ENCODE results near the gene ACTL6B.
"Not testable (repeated sequence)": the region's sequence is repeated elsewhere in the genome, so short reads cannot be mapped to it uniquely, and the experiment has no call there.

ACTL6B gene

DNA sequence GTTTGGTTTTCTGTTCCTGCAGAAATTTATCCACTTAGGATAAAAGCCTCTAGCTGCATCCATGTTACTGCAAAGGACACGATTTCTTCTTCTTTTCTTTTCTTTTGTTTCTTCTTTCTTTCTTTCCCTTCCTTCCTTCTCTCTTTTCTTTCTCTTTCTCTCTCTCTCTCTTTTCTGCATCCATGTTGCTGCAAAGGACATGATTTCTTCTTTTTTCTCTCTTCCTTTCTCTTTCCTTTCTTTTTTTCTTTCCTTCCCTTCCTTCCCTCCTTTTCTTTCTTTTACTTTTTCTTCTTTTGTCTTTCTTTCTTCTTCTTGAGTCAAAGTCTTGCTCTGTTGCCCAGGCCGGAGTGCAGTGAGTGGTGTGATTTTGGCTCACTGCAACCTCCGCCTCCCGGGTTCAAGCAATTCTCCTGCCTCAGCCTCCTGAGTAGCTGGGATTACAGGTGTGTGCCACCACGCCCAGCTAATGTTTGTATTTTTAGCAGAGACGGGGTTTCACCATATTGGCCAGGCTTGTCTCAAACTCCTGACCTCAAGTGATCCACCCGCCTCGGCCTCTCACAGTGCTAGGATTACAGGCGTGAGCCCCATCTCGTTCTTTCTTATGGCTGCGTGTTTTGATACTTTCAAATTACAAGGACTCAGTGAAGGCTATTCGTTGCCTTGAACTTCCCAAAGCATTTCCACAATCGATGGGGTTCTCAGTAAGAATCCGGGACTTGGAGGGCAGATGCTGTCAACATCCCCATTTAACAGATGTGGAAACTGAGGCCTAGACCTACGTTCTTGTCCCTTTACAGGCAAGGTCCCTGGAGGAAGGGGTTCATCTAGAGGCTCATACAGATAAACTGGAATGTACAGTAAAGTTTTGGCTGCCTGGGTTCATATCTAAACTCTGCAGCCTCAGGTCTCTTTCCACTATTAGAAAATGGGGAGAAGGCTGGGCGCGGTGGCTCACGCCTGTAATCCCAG, 15.4 kb upstream of the ACTL6B start:
- no peak for DNase-seq (ENCODE audit: low read depth in 4 of 4, low spot score in 1 of 4)

DNA sequence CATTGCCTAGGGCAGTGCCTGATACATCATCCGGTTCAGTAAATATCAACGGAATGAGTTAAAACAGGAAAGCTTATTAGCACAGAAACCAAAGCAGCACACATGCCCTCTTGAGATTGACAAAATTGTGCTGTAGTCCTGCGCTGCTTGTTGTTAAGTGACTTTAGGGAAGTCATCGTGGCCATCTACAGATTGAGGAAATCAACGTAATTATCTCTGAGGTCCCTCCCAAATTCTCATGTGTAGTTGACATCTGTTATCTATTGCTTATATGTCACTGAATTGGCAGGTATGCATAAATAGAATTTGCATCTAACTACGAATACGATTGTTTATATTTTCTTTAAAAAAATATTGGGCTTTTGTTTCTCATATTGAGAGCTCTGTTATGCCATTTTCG, 13.8 kb upstream of the ACTL6B start:
- no peak for DNase-seq (ENCODE audit: low read depth in 4 of 4, low spot score in 1 of 4)

DNA sequence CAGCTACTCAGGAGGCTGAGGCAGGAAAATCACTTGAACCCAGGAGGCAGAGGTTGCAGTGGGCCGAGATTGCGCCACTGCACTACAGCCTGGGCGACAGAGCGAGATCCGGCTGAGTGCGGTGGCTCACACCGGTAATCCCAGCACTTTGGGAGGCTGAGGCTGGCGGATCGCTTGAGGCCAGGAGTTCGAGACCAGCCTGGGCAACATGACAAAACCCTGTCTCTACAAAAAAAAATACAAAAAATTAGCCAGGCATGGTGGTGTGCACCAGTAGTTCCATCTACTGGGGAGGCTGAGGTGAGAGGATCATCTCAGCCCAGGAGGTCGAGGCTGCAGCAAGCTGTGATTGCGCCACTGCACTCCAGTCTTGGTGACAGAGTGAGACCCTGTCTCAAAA, 12.9 kb upstream of the ACTL6B start:
- DNase-seq (ENCODE audit: low read depth in 4 of 4, low spot score in 1 of 4), result not testable (repeated sequence)

DNA sequence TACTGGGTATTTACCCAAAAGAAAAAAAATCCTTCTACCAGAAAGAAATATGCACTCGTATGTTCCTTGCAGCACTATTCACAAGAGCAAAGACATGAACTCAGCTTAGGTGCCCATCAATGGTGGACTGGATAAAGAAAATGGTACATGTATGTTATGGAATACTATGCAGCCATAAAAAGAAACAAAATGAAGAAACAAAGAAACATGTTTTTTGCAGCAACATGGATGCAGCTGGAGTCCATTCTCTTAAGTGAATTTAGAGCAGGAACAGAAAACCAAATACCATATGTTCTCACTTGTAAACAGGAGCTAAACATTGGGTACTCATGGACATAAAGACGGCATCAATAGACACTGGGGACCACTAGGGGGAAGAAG, 11.8 kb upstream of the ACTL6B start:
- no peak for DNase-seq (ENCODE audit: low read depth in 4 of 4, low spot score in 1 of 4)

DNA sequence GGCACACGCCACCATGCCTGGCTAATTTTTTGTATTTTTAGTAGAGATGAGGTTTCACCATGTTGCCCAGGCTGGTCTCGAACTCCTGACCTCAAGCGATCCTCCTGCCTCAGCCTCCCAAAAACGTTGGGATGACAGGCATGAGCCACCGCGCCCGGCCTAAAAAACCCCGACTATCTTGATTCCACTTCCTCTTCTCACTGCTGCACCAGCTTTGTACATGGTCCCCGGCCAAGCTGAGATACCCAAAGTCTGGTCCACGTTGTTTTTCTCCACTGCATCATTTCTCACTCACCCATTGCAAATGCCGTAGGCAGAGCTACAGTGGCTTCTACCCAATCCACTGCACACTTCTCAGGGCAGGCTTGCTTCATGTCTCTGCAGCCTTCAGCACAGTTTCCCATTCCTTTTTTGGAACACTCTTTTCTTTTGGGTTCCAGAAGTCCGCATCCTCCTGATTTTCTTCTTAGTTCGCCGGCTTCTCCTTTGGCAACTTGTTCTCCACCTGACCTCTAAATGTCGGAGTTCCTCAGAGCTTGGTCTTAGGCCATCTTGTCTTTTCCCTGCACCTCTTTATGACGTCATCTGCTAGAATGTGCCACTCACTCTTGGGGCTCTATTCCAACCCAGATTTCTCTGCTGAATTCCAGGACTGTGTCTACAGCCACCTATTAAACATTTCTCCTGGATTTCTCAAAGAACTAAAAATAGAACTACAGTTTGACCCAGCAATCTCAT, 11.3 kb upstream of the ACTL6B start:
- DNase-seq (ENCODE audit: low read depth in 4 of 4, low spot score in 1 of 4), result no peak

DNA sequence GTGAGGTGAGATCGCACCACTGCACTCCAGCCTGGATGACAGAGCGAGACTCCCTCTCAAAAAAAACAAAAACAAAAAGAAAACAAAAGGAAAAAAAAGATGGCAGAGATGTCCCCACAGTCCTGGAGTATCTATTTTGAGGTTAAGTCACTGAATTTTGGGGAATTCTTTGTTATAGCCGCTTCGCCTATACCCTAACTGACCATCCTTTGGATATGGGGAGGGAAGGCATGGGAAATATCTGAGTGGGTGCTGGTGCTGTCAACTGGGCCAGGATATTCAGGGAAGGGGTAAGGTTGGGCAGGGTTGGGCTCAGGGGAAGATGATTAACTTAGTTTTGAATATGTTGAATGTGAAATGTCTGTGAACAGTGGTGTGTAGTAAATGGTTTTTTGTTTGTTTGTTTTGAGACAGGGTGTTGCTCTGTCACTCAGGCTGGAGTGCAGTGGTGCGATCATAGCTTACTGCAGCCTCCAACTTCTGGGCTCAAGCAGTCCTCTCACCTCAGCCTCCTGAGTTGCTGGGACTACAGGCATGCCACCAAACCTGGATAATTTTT, 9.0 kb upstream of the ACTL6B start:
- no peak for DNase-seq (ENCODE audit: low read depth in 4 of 4, low spot score in 1 of 4)

DNA sequence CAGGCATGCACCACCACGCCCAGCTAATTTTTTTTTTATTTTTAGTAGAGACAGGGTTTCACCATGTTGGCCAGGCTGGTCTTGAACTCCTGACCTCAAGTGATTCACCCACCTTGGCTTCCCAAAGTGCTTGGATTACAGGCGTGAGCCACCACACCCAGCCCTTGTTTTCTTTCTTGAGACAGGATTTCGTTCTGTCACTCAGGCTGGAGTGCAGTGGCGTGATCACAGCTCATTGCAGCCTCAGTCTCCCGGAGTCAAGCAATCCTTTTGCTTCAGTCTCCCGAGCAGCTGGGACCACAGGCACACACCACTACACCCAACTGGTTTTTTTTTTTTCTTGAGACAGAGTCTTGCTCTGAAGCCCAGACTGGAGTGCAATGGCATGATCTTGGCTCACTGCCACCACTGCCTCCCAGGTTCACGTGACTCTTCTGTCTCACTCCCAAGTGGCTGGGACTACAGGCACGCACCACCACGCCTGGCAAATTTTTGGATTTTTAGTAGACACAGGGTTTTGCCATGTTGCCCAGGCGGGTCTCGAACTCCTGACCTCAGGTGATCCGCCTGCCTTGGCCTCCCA, 6.0 kb upstream of the ACTL6B start:
- not testable (repeated sequence) for DNase-seq (ENCODE audit: low read depth in 4 of 4, low spot score in 1 of 4)

DNA sequence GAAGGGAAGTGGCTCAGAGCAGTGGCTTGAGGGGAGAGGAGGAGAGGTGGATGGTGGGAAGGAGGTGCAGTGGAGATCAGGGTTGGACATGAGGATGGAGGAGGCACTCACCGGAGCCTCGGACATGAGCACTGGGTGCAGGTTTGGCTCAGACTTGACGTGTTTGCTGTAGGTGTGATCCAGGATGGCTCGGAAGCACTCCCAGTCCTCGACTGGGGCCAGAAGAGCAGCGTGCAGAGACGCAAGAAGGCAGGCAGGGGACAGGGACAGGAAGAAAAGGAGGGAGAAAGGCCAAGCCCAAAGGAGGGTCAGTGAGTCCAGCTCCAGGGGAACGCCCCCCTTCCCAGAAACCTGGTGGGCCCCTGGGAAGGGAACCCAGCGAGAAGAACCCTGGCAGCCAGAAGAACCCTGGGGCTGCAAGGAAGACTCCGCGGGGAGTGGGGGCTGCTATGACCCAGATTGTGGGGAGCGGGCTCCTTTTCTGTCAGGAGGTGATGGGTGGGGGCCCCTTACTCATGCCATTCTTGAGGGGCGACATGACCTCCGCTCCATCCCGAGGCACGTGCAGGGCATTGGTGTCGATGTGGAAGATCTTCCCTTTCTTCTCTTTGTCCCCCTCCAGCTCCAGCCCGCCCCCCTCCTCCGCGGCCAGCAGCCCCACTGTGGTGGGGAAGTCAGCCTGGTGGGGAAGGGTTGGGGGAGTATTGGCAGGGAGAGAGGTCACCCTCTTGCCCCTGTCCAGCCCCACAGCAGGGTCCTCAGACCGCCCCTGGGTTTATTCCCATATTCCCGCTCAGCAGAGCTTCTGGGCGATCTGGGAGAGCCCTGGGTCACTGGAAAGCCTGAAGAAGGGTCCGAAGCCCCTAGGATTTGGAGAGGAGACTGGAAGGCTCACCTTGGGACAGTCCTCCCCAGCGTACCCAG, 1.1 kb downstream of the ACTL6B start:
- no peak for DNase-seq (ENCODE audit: low read depth in 4 of 4, low spot score in 1 of 4)

DNA sequence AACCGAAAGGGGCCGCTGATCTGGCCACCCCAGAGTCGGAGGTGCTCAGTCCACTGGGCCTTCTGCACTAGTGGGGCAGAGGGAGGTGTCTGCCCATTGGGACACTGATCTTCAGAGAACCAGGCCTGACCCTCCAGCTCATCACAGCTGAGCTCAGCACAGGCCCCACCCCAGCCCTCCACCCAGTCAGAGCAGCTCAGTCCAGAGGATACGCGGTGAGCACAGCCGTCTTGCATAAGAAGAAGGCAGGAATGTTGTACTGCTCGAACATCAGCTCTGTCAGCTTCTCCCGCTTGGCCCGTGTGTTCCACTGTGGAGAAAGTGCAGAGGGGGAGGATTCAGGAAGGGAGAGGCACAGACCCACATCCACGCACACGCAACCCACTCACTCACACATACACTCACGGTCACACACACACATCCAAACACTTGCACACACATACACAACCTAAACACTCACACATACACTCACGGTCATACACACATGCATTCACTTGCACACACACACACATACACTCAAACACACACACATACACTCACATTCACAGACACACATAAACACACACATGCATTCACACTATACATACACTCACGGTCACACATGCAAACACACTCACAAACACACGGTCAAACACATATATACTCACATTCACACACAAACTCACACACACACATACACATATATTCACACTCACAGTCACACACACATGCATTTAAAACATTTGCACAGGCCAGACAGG, 6.3 kb downstream of the ACTL6B start:
- no peak for DNase-seq (ENCODE audit: low read depth in 4 of 4, low spot score in 1 of 4)

DNA sequence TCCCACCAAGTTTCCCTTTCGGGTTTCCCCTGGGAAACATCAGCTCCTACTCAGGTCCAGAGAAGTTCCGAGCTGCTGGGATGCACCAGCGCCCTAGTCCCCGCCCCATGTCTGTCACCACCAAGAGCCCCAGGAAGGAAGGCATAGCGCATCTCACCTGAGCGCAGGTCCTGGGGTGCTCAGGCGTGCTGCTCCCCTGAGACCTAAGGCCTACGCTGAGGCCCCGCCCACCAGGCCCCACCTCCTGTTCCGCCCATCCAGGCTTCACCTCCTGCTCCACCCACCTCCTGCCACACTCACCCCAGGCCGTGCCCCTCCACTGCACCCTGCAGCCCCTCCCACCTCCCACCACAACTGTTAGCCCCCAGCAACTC, 13.7 kb downstream of the ACTL6B start:
- no peak for DNase-seq (ENCODE audit: low read depth in 4 of 4, low spot score in 1 of 4)

DNA sequence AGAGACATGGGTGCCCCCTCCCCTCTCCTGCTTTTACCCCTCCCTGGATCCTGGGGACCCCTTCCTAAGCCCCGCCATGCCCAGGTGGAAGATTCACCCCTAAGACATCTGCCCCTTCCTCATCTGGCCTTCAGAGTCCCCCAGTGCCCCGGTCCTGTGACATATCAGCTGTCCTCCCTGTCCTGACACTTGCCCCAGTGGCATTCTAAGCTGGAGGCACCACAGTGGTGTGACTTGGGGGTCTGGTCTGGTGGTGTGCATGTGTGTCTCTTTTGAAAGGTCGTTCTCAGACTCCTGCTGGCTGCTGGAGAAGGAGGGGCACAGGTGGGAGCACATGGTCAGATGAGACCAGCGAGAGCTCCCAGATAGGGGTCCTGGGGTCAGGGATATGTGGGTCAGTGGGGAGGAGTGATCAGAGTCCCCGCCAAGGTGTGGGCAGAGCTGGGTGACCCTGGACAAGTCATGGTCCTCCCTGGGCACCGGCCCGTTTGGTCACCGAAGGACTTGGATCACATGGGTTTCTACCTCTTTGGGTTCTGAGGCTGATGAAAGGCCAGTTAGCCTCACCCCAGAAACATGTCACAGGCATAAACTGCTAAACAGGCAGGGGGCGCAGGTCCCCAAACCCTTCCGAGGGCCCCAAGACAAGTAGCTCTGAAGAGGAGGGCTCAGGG, 14.3 kb downstream of the ACTL6B start:
- no peak for DNase-seq (ENCODE audit: low read depth in 4 of 4, low spot score in 1 of 4)

DNA sequence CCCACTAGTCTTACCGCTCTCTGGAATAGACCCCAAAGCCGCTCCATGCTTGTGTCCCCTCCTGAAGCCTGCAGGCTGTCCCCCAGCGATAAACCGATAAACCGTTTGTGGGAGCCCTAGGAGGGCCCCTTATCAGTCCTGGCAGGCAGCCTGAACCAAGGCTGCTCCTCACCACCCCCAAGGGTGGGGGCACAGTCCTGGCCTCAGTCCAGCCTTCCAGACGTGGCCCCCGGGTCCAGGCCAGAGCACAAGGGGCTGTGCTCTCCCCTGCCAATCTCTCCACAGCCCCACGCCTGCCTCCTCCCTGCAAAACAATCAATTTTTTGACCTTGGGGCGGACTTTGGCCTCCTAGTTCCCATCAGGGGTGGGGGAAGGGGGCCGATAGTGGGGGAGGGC, 14.8 kb downstream of the ACTL6B start, which contains the start of gene TFR2:
TSS of gene TFR2 (minus strand) at position 90 of the 397 bp plus-strand sequence. CDS start at position 47, 43 bp downstream.
- no peak for DNase-seq (ENCODE audit: low read depth in 4 of 4, low spot score in 1 of 4)

DNA sequence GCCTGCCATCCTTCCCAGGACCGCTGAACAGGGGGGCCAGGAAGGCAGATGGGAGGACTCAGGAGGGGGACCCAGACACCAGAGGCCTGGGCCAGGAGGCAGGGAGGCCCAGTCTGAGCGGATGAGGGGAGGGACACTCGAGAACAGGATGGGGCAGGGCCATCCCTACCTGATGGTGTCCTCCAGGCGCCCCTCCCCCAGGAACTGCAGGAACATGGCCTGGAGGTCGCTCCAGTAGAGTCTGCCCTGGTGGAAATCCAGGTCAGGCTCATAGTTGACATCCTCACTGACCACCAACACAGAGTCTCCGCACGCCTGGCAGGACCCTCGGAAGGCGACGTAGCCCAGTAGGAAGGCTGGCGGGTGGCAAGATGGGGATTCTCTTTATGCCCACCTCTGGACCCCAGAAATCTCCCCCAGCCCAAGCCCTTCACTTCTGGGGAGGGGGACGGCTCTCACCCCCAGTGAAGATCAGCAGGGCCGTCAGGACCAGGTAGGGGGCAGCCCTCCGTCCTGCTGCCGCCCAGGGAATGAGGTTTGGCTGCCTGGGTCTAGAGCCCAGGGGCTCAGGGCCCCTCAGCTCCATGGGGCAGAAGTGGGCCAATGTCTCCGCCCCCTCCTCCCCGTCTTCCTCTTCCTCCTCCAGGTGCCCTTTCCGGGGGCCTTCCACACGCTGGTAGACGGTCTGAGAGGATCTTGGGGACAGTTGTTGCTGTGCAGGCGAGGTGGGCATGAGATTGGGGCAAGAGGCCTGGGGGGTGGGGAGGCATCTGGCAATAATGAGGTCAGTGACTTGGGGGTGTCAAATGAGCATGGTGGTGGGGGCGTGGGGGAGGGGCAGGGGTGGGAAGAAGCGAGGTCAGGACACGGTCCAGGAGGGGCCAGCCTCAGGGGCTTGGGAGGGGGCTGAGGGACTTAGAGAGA, 15.5 kb downstream of the ACTL6B start:
- DNase-seq (ENCODE audit: low read depth in 4 of 4, low spot score in 1 of 4), result no peak

DNA sequence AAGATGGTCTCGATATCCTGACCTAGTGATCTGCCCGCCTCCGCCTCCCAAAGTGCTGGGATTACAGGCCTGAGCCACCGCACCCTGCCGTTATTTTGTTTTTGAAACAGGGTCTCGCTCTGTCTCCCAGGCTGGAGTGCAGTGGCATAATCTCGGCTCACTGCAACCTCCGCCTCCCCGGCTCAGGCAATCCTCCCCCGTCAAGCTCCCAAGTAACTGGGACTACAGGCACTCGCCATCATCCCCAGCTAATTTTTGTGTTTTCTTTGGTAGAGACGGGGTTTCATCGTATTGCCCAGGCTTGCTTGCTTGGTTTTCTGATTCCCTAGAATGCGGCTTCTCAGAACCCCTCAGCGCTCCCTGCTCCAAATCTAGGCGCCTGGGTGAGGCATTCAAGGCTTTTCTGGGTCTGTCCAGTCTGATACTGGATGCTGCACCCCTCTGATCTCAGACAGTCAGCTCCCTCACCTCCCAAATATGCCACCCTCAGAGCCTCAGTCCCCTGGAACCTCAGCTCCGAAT, 16.2 kb downstream of the ACTL6B start:
- DNase-seq (ENCODE audit: low read depth in 4 of 4, low spot score in 1 of 4), result no peak

DNA sequence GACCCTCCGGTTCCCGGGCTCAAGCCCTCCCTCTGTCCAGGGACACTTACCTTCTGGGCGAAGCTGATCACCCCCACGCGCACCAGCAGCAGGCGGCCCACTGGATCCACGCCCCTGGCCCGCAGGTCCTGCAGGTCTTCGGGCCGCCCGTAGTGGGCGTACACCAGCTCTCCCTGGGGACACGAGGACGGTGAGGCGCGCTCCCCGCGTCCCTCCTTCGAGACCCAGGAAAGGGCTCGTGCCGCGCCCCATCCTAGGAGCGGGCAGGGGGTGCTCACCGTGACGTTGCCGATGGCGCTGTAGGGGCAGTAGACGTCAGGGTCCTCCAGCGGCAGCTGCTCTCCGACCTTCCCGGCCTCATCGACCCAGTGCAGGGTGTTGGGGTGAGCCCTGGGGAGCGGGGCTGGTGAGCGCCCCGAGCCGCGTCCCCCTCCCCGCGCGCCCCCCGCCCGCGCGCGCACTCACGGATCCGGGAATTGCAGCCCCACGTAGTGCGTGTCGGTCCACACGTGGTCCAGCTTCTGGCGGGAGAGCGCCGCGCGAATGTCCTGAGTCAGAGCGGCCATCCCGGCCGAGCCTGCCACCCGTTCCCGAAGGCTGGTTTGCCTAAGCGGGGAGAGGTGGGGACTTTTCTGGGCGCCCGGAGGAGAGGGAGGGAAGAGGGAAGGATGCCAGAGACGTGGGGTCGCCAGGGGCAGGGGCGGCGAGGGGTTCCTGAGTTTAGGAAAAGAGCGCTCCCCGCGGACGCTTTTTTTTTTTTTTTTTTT, 23.1 kb downstream of the ACTL6B start:
- DNase-seq (ENCODE audit: low read depth in 4 of 4, low spot score in 1 of 4), result peak in 2 of 4 experiments; percentile 46 to 60

DNA sequence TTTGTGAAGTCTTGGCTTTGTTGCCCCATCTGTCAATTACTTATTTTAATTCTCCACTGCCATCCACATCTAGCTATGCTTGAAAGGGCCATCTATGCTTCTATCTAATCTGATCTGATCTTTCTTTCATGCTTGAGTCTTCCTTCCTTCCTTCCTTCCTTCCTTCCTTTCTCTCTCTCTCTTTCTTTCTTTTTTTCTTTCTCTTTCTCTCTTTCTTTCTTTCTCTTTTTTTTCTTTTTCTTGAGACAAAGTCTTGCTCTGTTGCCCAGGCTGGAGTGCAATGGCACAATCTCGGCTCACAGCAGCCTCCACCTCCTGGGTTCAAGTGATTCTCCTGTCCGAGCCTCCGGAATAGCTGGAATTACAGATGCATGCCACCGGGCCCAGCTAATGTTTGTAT, 26.2 kb downstream of the ACTL6B start:
- DNase-seq (ENCODE audit: low read depth in 4 of 4, low spot score in 1 of 4), result no peak

DNA sequence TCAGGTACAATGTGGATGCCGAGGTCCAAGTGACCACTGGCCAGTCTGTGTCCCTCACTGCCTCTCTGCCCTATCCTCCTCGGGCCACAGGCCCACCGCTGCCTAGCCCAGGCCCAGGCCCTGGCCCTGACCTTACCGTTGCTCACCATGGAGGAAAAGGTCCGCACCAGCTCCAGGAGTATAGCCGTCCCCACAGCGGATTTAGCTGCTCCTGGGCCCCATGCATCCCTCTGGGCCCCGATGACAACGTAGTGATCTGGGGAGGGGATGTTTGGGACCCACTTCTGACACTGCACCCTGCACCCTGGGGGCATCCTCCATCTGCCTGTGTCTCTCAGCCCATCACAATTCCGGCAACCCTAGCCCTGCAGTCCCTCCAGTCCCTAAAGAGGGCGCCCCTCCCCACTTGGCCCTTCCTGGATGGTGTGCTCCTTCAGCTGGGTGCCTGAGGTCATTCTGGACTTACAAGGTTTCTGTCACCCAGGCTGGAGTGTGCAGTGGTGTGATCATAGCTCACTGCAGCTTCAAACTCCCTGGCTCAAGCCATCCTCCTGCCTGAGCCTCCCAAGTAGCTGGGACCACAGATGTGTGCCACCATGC, 27.0 kb downstream of the ACTL6B start:
- no peak for DNase-seq (ENCODE audit: low read depth in 4 of 4, low spot score in 1 of 4)
